ENCODE measurements around the gene DOP1A. TPM values are rescaled to one million over a fixed set of nuclear protein-coding genes. Genes with fewer than 3 reads are reported as not detected.

DOP1A gene, protein sequence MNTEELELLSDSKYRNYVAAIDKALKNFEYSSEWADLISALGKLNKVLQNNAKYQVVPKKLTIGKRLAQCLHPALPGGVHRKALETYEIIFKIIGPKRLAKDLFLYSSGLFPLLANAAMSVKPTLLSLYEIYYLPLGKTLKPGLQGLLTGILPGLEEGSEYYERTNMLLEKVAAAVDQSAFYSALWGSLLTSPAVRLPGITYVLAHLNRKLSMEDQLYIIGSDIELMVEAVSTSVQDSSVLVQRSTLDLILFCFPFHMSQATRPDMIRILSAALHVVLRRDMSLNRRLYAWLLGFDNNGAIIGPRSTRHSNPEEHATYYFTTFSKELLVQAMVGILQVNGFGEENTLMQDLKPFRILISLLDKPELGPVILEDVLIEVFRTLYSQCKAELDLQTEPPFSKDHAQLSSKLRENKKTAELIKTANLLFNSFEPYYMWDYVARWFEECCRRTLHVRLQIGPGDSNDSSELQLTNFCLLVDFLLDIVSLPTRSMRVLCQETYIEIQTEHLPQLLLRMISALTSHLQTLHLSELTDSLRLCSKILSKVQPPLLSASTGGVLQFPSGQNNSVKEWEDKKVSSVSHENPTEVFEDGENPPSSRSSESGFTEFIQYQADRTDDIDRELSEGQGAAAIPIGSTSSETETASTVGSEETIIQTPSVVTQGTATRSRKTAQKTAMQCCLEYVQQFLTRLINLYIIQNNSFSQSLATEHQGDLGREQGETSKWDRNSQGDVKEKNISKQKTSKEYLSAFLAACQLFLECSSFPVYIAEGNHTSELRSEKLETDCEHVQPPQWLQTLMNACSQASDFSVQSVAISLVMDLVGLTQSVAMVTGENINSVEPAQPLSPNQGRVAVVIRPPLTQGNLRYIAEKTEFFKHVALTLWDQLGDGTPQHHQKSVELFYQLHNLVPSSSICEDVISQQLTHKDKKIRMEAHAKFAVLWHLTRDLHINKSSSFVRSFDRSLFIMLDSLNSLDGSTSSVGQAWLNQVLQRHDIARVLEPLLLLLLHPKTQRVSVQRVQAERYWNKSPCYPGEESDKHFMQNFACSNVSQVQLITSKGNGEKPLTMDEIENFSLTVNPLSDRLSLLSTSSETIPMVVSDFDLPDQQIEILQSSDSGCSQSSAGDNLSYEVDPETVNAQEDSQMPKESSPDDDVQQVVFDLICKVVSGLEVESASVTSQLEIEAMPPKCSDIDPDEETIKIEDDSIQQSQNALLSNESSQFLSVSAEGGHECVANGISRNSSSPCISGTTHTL (N-terminal part only)
- total RNA-seq, result 1 to 10 TPM; 6.6 to 7.7 TPM

GRCh38 chr6:83067448-83068439, at the start of gene DOP1A:
DOP1A (plus strand) TSS chr6:83067671; CDS start chr6:83096978, 29,307 bp downstream.
- Mint-ChIP-seq H3K9me3 (no peaks in the 10 kb centered on the region), H3K4me1 (ENCODE audit: low read depth) (peaks cover 46% of the 10 kb centered on the region), H3K4me3 (peak within 1 kb of the TSS; percentile 90), H3K27me3 (no peaks in the 10 kb centered on the region), H3K27ac (peak within 1 kb of the TSS; percentile 86), H3K36me3 (ENCODE audit: low read depth) (peaks cover 1% of the 10 kb centered on the region)
- CTCF ChIA-PET, result interaction anchor here (0.6 to 5.0 kb wide), 39 partner anchors 8 to 820 kb away, joined by 3 to 187 read pairs (median 8); partner anchors contain the start of genes IBTK, PGM3, PRSS35 and RWDD2A
- intact Hi-C loops (cut with micrococcal nuclease), result loop anchor here (1.0 to 5.0 kb wide), 2 partner anchors 125 to 148 kb away; partner anchors contain the start of genes PGM3 and RWDD2A
- DNase-seq, result peak; percentile 99
- peak; percentile 85 for ATAC-seq
- POLR2A ChIA-PET, result interaction anchor here (0.6 to 1.2 kb wide), 4 partner anchors 17 to 243 kb away, joined by 3 read pairs; no protein-coding TSS in a partner anchor
- TF ChIP-seq, protein P1, sequence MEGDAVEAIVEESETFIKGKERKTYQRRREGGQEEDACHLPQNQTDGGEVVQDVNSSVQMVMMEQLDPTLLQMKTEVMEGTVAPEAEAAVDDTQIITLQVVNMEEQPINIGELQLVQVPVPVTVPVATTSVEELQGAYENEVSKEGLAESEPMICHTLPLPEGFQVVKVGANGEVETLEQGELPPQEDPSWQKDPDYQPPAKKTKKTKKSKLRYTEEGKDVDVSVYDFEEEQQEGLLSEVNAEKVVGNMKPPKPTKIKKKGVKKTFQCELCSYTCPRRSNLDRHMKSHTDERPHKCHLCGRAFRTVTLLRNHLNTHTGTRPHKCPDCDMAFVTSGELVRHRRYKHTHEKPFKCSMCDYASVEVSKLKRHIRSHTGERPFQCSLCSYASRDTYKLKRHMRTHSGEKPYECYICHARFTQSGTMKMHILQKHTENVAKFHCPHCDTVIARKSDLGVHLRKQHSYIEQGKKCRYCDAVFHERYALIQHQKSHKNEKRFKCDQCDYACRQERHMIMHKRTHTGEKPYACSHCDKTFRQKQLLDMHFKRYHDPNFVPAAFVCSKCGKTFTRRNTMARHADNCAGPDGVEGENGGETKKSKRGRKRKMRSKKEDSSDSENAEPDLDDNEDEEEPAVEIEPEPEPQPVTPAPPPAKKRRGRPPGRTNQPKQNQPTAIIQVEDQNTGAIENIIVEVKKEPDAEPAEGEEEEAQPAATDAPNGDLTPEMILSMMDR (IDR thresholded peaks at IDR 0.05), result peak; percentile 85

GRCh38 chr6:83019741-83020140, 47.7 kb upstream of the DOP1A start:
- ChIA-PET POLR2A (interaction anchor here (0.6 kb wide), 2 partner anchors 45 to 113 kb away, joined by 3 read pairs; no protein-coding TSS in a partner anchor), CTCF (no interaction called here)
- ATAC-seq, result no peak
- peaks cover 50% of the 10 kb centered on the region for H3K36me3 Mint-ChIP-seq (ENCODE audit: low read depth)
- H3K9me3 Mint-ChIP-seq, result no peaks in the 10 kb centered on the region
- H3K4me3 Mint-ChIP-seq, result no peak overlapping the region
- H3K4me1 Mint-ChIP-seq (ENCODE audit: low read depth), result no peaks in the 10 kb centered on the region
- H3K27me3 Mint-ChIP-seq, result no peaks in the 10 kb centered on the region
- no peak for DNase-seq
- TF ChIP-seq, protein P1 (IDR thresholded peaks at IDR 0.05), result no peak
- intact Hi-C loops (cut with micrococcal nuclease), result no loop called here
- no peak overlapping the region for H3K27ac Mint-ChIP-seq

DNA sequence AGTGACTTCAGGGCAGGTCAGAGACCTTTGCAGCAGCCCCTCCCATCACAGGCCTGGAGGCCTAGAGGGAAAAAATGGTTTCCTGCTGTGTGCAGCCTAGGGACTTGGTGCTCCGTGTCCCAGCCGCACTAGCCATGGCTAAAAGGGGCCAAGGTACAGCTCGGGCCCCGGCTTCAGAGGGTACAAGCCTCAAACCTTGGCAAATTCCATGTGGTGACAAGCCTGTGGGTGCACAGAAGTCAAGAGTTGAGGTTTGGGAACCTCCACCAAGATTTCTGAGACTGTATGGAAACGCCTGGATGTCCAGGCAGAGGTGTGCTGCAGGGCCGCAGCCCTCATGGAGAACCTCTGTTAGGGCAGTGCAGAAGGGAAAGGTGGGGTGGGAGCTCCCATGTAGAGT, 35.8 kb upstream of the DOP1A start:
- Mint-ChIP-seq H3K27ac (no peak overlapping the region), H3K4me1 (ENCODE audit: low read depth) (no peaks in the 10 kb centered on the region), H3K4me3 (no peak overlapping the region), H3K9me3 (peaks cover 4% of the 10 kb centered on the region), H3K36me3 (ENCODE audit: low read depth) (peaks cover 51% of the 10 kb centered on the region), H3K27me3 (no peaks in the 10 kb centered on the region)
- intact Hi-C loops (cut with micrococcal nuclease), result no loop called here
- TF ChIP-seq, protein P1 (IDR thresholded peaks at IDR 0.05), result no peak
- POLR2A ChIA-PET, result no interaction called here
- CTCF ChIA-PET, result no interaction called here
- ATAC-seq (no peak), DNase-seq (no peak)

GRCh38 chr6:83038246-83038645, 29.2 kb upstream of the DOP1A start:
- Mint-ChIP-seq H3K4me1 (ENCODE audit: low read depth) (no peaks in the 10 kb centered on the region), H3K4me3 (no peak overlapping the region), H3K27ac (no peak overlapping the region), H3K27me3 (no peaks in the 10 kb centered on the region), H3K36me3 (ENCODE audit: low read depth) (peaks cover 24% of the 10 kb centered on the region), H3K9me3 (peaks cover 1% of the 10 kb centered on the region)
- ATAC-seq (no peak), DNase-seq (no peak)
- intact Hi-C loops (cut with micrococcal nuclease), result no loop called here
- ChIA-PET CTCF (no interaction called here), POLR2A (no interaction called here)
- TF ChIP-seq, protein P1 (IDR thresholded peaks at IDR 0.05), result no peak
